Activated CD8-positive, alpha-beta memory T cell treated with anti-CD3 and anti-CD28 coated beads for 24 hours (primary cell): ENCODE data around the gene PTH1R.
A peak's percentile ranks its signal among the peaks of the same experiment; 100 is the strongest.

Source experiments
- DNase-seq: peaks from one replicate; pipeline ENCODE4 v3.0.0-alpha.2; 2020

PTH1R gene

GRCh38 chr3:46915297-46915822 is 37.8 kb downstream of the PTH1R start:
- no peak for DNase-seq

- no peak for DNase-seq
Observed at GRCh38 chr3:46916278-46916677, 38.8 kb downstream of the PTH1R start.

- DNase-seq = no peak
Observed at GRCh38 chr3:46916799-46917198, 39.3 kb downstream of the PTH1R start.

- no peak for DNase-seq
Observed at GRCh38 chr3:46917257-46917656, 39.7 kb downstream of the PTH1R start.

GRCh38 chr3:46918202-46918601 is 40.7 kb downstream of the PTH1R start:
- no peak for DNase-seq

GRCh38 chr3:46918634-46919033 is 41.1 kb downstream of the PTH1R start:
- no peak for DNase-seq

GRCh38 chr3:46921041-46921440 is 43.5 kb downstream of the PTH1R start:
- no peak for DNase-seq

GRCh38 chr3:46921871-46922271 is 44.4 kb downstream of the PTH1R start:
- no peak for DNase-seq

- DNase-seq = no peak
Observed at GRCh38 chr3:46922426-46922825, 44.9 kb downstream of the PTH1R start.

GRCh38 chr3:46922871-46923558 is 45.5 kb downstream of the PTH1R start:
- DNase-seq = no peak

GRCh38 chr3:46923559-46924350 is 46.2 kb downstream of the PTH1R start:
- DNase-seq = peak; percentile 71

GRCh38 chr3:46924921-46925584 is 47.5 kb downstream of the PTH1R start:
- DNase-seq = no peak

GRCh38 chr3:46925585-46925934 is 48.0 kb downstream of the PTH1R start:
- no peak for DNase-seq

GRCh38 chr3:46926039-46926438 is 48.5 kb downstream of the PTH1R start:
- DNase-seq = no peak

GRCh38 chr3:46926447-46926846 is 48.9 kb downstream of the PTH1R start:
- no peak for DNase-seq

- no peak for DNase-seq
Observed at GRCh38 chr3:46926871-46927717, 49.6 kb downstream of the PTH1R start.

GRCh38 chr3:46927718-46928073 is 50.2 kb downstream of the PTH1R start:
- no peak for DNase-seq

- DNase-seq = no peak
Observed at GRCh38 chr3:46928282-46928681, 50.8 kb downstream of the PTH1R start.

GRCh38 chr3:46929324-46929723 is 51.8 kb downstream of the PTH1R start:
- DNase-seq = no peak

- no peak for DNase-seq
Observed at GRCh38 chr3:46930166-46930944, 52.8 kb downstream of the PTH1R start.

- no peak for DNase-seq
Observed at GRCh38 chr3:46930945-46931403, 53.5 kb downstream of the PTH1R start.
